Measurements from ENCODE around the gene PFKFB3. TPM values are rescaled to one million over a fixed set of nuclear protein-coding genes. Genes with fewer than 3 reads are reported as not detected.
"Not testable (repeated sequence)": the region's sequence is repeated elsewhere in the genome, so short reads cannot be mapped to it uniquely, and the experiment has no call there.

Gene PFKFB3
- total and polyA plus RNA-seq, 2 experiments from 2014 or later = 21.6 to 26.2 TPM

GRCh38 chr10:6204341-6205191 is 1.8 kb downstream of the PFKFB3 start:
- Histone ChIP-seq H3K4me3 (peak overlapping the region; percentile 77), H3K79me2 (peaks cover 48% of the 10 kb centered on the region), H3K36me3 (replicated peaks; ENCODE audit: insufficient read depth, low read depth) (no peaks in the 10 kb centered on the region), H2AFZ (no peak overlapping the region), H3K4me1 (ENCODE audit: insufficient read depth) (peaks cover 20% of the 10 kb centered on the region), H3K27ac (peak overlapping the region; percentile 93), H3K9me2 (replicated peaks; ENCODE audit: insufficient read depth) (no peaks in the 10 kb centered on the region), H3K27me3 (peaks cover 5% of the 10 kb centered on the region), H3K4me2 (peak overlapping the region; percentile 93), H3K9me3 (ENCODE audit: low read depth) (no peaks in the 10 kb centered on the region), H4K20me1 (ENCODE audit: insufficient read depth, poor library complexity, severe bottlenecking) (peaks cover 32% of the 10 kb centered on the region)
- DNase-seq (ENCODE audit: low spot score) = peak; percentile 77
- no peak for TF ChIP-seq EZH2phosphoT487 (IDR thresholded peaks at IDR 0.05; ENCODE audit: low read depth, severe bottlenecking, unreplicated experiment)
- no peak for TF ChIP-seq EZH2 (IDR thresholded peaks at IDR 0.05; ENCODE audit: borderline replicate concordance)
- TF ChIP-seq CTCF (IDR thresholded peaks at IDR 0.05; ENCODE audit: poor library complexity) = no peak
- WGBS (ENCODE audit: low lambda C conversion rate, missing lambda C conversion rate) = 22% methylated on average over 24 of the region's 24 CpGs

DNA sequence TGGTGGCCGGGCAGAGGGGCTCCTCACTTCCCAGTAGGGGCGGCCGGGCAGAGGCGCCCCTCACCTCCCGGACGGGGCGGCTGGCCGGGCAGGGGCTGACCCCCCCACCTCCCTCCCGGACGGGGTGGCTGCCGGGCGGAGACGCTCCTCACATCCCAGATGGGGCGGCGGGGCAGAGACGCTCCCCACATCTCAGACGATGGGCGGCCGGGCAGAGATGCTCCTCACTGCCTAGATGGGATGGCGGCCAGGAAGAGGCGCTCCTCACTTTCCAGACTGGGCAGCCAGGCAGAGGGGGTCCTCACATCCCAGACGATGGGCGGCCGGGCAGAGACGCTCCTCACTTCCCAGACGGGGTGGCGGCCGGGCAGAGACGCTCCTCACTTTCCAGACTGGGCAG is 3.8 kb downstream of the PFKFB3 start:
- H2AFZ ChIP-seq; H3K27me3 ChIP-seq; H3K4me2 ChIP-seq; DNase-seq (ENCODE audit: low spot score); H3K9me2 ChIP-seq (replicated peaks; ENCODE audit: insufficient read depth); H3K36me3 ChIP-seq (replicated peaks; ENCODE audit: insufficient read depth, low read depth); H3K9me3 ChIP-seq (ENCODE audit: low read depth); H3K4me3 ChIP-seq; H3K27ac ChIP-seq: not testable (repeated sequence)
- Histone ChIP-seq H3K79me2 (peaks cover 58% of the 10 kb centered on the region), H3K4me1 (ENCODE audit: insufficient read depth) (peaks cover 19% of the 10 kb centered on the region), H4K20me1 (ENCODE audit: insufficient read depth, poor library complexity, severe bottlenecking) (peaks cover 41% of the 10 kb centered on the region)
- WGBS (ENCODE audit: low lambda C conversion rate, missing lambda C conversion rate) = 93% methylated on average over 13 of the region's 29 CpGs

DNA sequence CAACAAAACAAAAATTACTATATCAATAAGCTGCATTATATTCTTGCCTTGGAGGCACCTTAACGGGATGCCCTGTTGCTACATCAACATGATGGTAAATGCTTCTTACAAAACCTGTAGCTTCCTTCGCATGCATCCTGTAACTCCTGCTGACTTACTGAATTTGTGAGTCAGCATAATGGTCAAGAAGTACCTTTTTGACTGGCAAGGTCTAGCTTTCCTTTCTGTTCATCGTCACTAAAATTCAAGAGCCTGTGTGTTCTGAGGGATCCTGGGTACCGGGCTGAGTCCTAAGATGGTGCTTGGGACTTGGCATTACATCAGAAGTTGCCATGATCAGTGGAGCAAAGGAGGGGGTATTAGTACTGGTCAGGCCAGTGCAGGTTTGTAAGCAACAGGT is 4.9 kb downstream of the PFKFB3 start:
- 94% methylated on average over 4 of the region's 4 CpGs for WGBS (ENCODE audit: low lambda C conversion rate, missing lambda C conversion rate)
- H3K27ac ChIP-seq = no peak overlapping the region
- no peaks in the 10 kb centered on the region for H3K36me3 ChIP-seq (replicated peaks; ENCODE audit: insufficient read depth, low read depth)
- TF ChIP-seq CTCF (IDR thresholded peaks at IDR 0.05; ENCODE audit: poor library complexity) (no peak), EZH2 (IDR thresholded peaks at IDR 0.05; ENCODE audit: borderline replicate concordance) (no peak), EZH2phosphoT487 (IDR thresholded peaks at IDR 0.05; ENCODE audit: low read depth, severe bottlenecking, unreplicated experiment) (no peak)
- no peaks in the 10 kb centered on the region for H3K9me3 ChIP-seq (ENCODE audit: low read depth)
- peaks cover 45% of the 10 kb centered on the region for H4K20me1 ChIP-seq (ENCODE audit: insufficient read depth, poor library complexity, severe bottlenecking)
- H3K4me1 ChIP-seq (ENCODE audit: insufficient read depth) = peaks cover 18% of the 10 kb centered on the region
- DNase-seq (ENCODE audit: low spot score) = no peak
- no peak overlapping the region for H2AFZ ChIP-seq
- H3K79me2 ChIP-seq = peaks cover 69% of the 10 kb centered on the region
- no peaks in the 10 kb centered on the region for H3K9me2 ChIP-seq (replicated peaks; ENCODE audit: insufficient read depth)
- no peak overlapping the region for H3K4me3 ChIP-seq
- no peak overlapping the region for H3K4me2 ChIP-seq
- H3K27me3 ChIP-seq = no peaks in the 10 kb centered on the region

- no peaks in the 10 kb centered on the region for H3K36me3 ChIP-seq (replicated peaks; ENCODE audit: insufficient read depth, low read depth)
- no peak overlapping the region for H3K27ac ChIP-seq
- H3K27me3 ChIP-seq = no peaks in the 10 kb centered on the region
- H2AFZ ChIP-seq = no peak overlapping the region
- peaks cover 18% of the 10 kb centered on the region for H3K4me1 ChIP-seq (ENCODE audit: insufficient read depth)
- H3K79me2 ChIP-seq = peaks cover 73% of the 10 kb centered on the region
- H4K20me1 ChIP-seq (ENCODE audit: insufficient read depth, poor library complexity, severe bottlenecking) = peaks cover 43% of the 10 kb centered on the region
- WGBS (ENCODE audit: low lambda C conversion rate, missing lambda C conversion rate) = 82% methylated on average over 12 of the region's 12 CpGs
- no peaks in the 10 kb centered on the region for H3K9me2 ChIP-seq (replicated peaks; ENCODE audit: insufficient read depth)
- no peaks in the 10 kb centered on the region for H3K9me3 ChIP-seq (ENCODE audit: low read depth)
- H3K4me3 ChIP-seq = no peak overlapping the region
- TF ChIP-seq EZH2 (IDR thresholded peaks at IDR 0.05; ENCODE audit: borderline replicate concordance) = no peak
- DNase-seq (ENCODE audit: low spot score) = no peak
- no peak overlapping the region for H3K4me2 ChIP-seq
These were observed 6.1 kb downstream of the PFKFB3 start for GRCh38 chr10:6208799-6209235.
